Measurements from ENCODE around the gene BZW2.

The BZW2 gene

GRCh38 chr7:16634271-16634738, 11.7 kb upstream of the BZW2 start:
- H3K9me3 Mint-ChIP-seq, result no peaks in the 10 kb centered on the region
- H3K4me1 Mint-ChIP-seq (ENCODE audit: low read depth), result peaks cover 2% of the 10 kb centered on the region
- H3K4me3 Mint-ChIP-seq, result no peak overlapping the region
- no peaks in the 10 kb centered on the region for H3K27me3 Mint-ChIP-seq (ENCODE audit: low read depth)
- no peak overlapping the region for H3K27ac Mint-ChIP-seq
- H3K36me3 Mint-ChIP-seq (ENCODE audit: low read depth), result peaks cover 7% of the 10 kb centered on the region

- H3K4me3 Mint-ChIP-seq, result no peak overlapping the region
- H3K27ac Mint-ChIP-seq, result no peak overlapping the region
- H3K4me1 Mint-ChIP-seq (ENCODE audit: low read depth), result peaks cover 2% of the 10 kb centered on the region
- H3K36me3 Mint-ChIP-seq (ENCODE audit: low read depth), result peaks cover 7% of the 10 kb centered on the region
- no peaks in the 10 kb centered on the region for H3K9me3 Mint-ChIP-seq
- no peaks in the 10 kb centered on the region for H3K27me3 Mint-ChIP-seq (ENCODE audit: low read depth)
These were observed 9.4 kb upstream of the BZW2 start for GRCh38 chr7:16636555-16637101.

- H3K36me3 Mint-ChIP-seq (ENCODE audit: low read depth), result peaks cover 5% of the 10 kb centered on the region
- H3K27me3 Mint-ChIP-seq (ENCODE audit: low read depth), result no peaks in the 10 kb centered on the region
- no peak overlapping the region for H3K4me3 Mint-ChIP-seq
- no peak overlapping the region for H3K27ac Mint-ChIP-seq
- H3K9me3 Mint-ChIP-seq, result no peaks in the 10 kb centered on the region
- peaks cover 2% of the 10 kb centered on the region for H3K4me1 Mint-ChIP-seq (ENCODE audit: low read depth)
These were observed 8.6 kb upstream of the BZW2 start for GRCh38 chr7:16637379-16637778.

GRCh38 chr7:16638282-16639280, 7.4 kb upstream of the BZW2 start:
- Mint-ChIP-seq H3K27me3 (ENCODE audit: low read depth) (no peaks in the 10 kb centered on the region), H3K4me3 (no peak overlapping the region), H3K27ac (no peak overlapping the region), H3K9me3 (no peaks in the 10 kb centered on the region), H3K36me3 (ENCODE audit: low read depth) (peaks cover 5% of the 10 kb centered on the region), H3K4me1 (ENCODE audit: low read depth) (peaks cover 4% of the 10 kb centered on the region)

GRCh38 chr7:16644157-16644556, 1.8 kb upstream of the BZW2 start:
- H3K27ac Mint-ChIP-seq, result peak overlapping the region; percentile 70

GRCh38 chr7:16644636-16645592, 1.1 kb upstream of the BZW2 start:
- H3K4me1 Mint-ChIP-seq (ENCODE audit: low read depth), result peaks cover 35% of the 10 kb centered on the region
- no peaks in the 10 kb centered on the region for H3K36me3 Mint-ChIP-seq (ENCODE audit: low read depth)
- H3K4me3 Mint-ChIP-seq, result peak overlapping the region; percentile 97
- no peaks in the 10 kb centered on the region for H3K9me3 Mint-ChIP-seq
- peak overlapping the region; percentile 89 for H3K27ac Mint-ChIP-seq
- H3K27me3 Mint-ChIP-seq (ENCODE audit: low read depth), result no peaks in the 10 kb centered on the region

More at GRCh38 chr7:16644157-16644556, 1.8 kb upstream of the BZW2 start:
- H3K4me1 Mint-ChIP-seq (ENCODE audit: low read depth), result peaks cover 34% of the 10 kb centered on the region
- H3K9me3 Mint-ChIP-seq, result no peaks in the 10 kb centered on the region
- peak overlapping the region; percentile 97 for H3K4me3 Mint-ChIP-seq
- no peaks in the 10 kb centered on the region for H3K36me3 Mint-ChIP-seq (ENCODE audit: low read depth)
- H3K27me3 Mint-ChIP-seq (ENCODE audit: low read depth), result no peaks in the 10 kb centered on the region

GRCh38 chr7:16646472-16647072, 591 bp downstream of the BZW2 start:
- peaks cover 44% of the 10 kb centered on the region for H3K4me1 Mint-ChIP-seq (ENCODE audit: low read depth)
- H3K27ac Mint-ChIP-seq, result peak overlapping the region; percentile 79
- H3K9me3 Mint-ChIP-seq, result no peaks in the 10 kb centered on the region
- H3K4me3 Mint-ChIP-seq, result peak overlapping the region; percentile 97
- no peaks in the 10 kb centered on the region for H3K27me3 Mint-ChIP-seq (ENCODE audit: low read depth)
- H3K36me3 Mint-ChIP-seq (ENCODE audit: low read depth), result no peaks in the 10 kb centered on the region

GRCh38 chr7:16647435-16647960, 1.5 kb downstream of the BZW2 start:
- Mint-ChIP-seq H3K27ac (peak overlapping the region; percentile 6), H3K9me3 (no peaks in the 10 kb centered on the region), H3K27me3 (ENCODE audit: low read depth) (no peaks in the 10 kb centered on the region), H3K4me1 (ENCODE audit: low read depth) (peaks cover 49% of the 10 kb centered on the region), H3K4me3 (peak overlapping the region; percentile 97), H3K36me3 (ENCODE audit: low read depth) (no peaks in the 10 kb centered on the region)

- H3K9me3 Mint-ChIP-seq, result no peaks in the 10 kb centered on the region
- no peaks in the 10 kb centered on the region for H3K36me3 Mint-ChIP-seq (ENCODE audit: low read depth)
- H3K27me3 Mint-ChIP-seq (ENCODE audit: low read depth), result no peaks in the 10 kb centered on the region
- peak overlapping the region; percentile 14 for H3K4me3 Mint-ChIP-seq
- H3K4me1 Mint-ChIP-seq (ENCODE audit: low read depth), result peaks cover 51% of the 10 kb centered on the region
- H3K27ac Mint-ChIP-seq, result no peak overlapping the region
These were observed 2.6 kb downstream of the BZW2 start for GRCh38 chr7:16648551-16648950.

- Mint-ChIP-seq H3K27ac (no peak overlapping the region), H3K4me3 (no peak overlapping the region), H3K9me3 (no peaks in the 10 kb centered on the region), H3K36me3 (ENCODE audit: low read depth) (no peaks in the 10 kb centered on the region), H3K4me1 (ENCODE audit: low read depth) (peaks cover 50% of the 10 kb centered on the region), H3K27me3 (ENCODE audit: low read depth) (no peaks in the 10 kb centered on the region)
These were observed 3.2 kb downstream of the BZW2 start for GRCh38 chr7:16649196-16649595.

- Mint-ChIP-seq H3K27me3 (ENCODE audit: low read depth) (no peaks in the 10 kb centered on the region), H3K9me3 (no peaks in the 10 kb centered on the region), H3K4me1 (ENCODE audit: low read depth) (peaks cover 43% of the 10 kb centered on the region), H3K27ac (no peak overlapping the region), H3K4me3 (no peak overlapping the region), H3K36me3 (ENCODE audit: low read depth) (no peaks in the 10 kb centered on the region)
These were observed 4.3 kb downstream of the BZW2 start for GRCh38 chr7:16650266-16650665.

GRCh38 chr7:16651396-16652239, 5.6 kb downstream of the BZW2 start:
- Mint-ChIP-seq H3K4me3 (no peak overlapping the region), H3K36me3 (ENCODE audit: low read depth) (peaks cover 3% of the 10 kb centered on the region), H3K27me3 (ENCODE audit: low read depth) (no peaks in the 10 kb centered on the region), H3K4me1 (ENCODE audit: low read depth) (peaks cover 45% of the 10 kb centered on the region), H3K9me3 (no peaks in the 10 kb centered on the region), H3K27ac (no peak overlapping the region)

GRCh38 chr7:16652240-16652583, 6.2 kb downstream of the BZW2 start:
- H3K4me1 Mint-ChIP-seq (ENCODE audit: low read depth), result peaks cover 39% of the 10 kb centered on the region
- no peaks in the 10 kb centered on the region for H3K9me3 Mint-ChIP-seq
- peaks cover 5% of the 10 kb centered on the region for H3K36me3 Mint-ChIP-seq (ENCODE audit: low read depth)
- no peak overlapping the region for H3K27ac Mint-ChIP-seq
- H3K4me3 Mint-ChIP-seq, result no peak overlapping the region
- no peaks in the 10 kb centered on the region for H3K27me3 Mint-ChIP-seq (ENCODE audit: low read depth)
